HepG2 (cell line): Measurements from ENCODE around the gene EIF5. TPM values are rescaled to one million over a fixed set of nuclear protein-coding genes. Genes with fewer than 3 reads are reported as not detected.

Source experiments
- ATAD3A ChIP-seq: sonication (generic); formaldehyde crosslinking; IDR thresholded peaks from 2 replicates; pipeline ENCODE4 v1.4.0; 2020; ENCODE audit warnings: missing genetic modification reagents
- CHCHD3 ChIP-seq: sonication (generic); formaldehyde crosslinking; IDR thresholded peaks from 2 replicates; pipeline ENCODE4 v1.8.0; 2022; ENCODE audit warnings: mild to moderate bottlenecking, missing genetic modification reagents, moderate library complexity
- HNRNPUL1 ChIP-seq: fragments of 200-400 bp; formaldehyde crosslinking; IDR thresholded peaks from 2 replicates; pipeline ENCODE4 v1.6.1; 2017; ENCODE audit warnings: low read depth, mild to moderate bottlenecking, low read length, moderate library complexity
- KLF6 ChIP-seq: IDR thresholded peaks from 2 replicates; pipeline ENCODE4 v1.8.0; 2016; ENCODE audit warnings: missing biosample characterization, missing genetic modification reagents
- MAFG ChIP-seq: sonication (generic); formaldehyde crosslinking; IDR thresholded peaks from 2 replicates; pipeline ENCODE4 v1.5.1; 2020; ENCODE audit warnings: mild to moderate bottlenecking, missing genetic modification reagents
- MZF1 ChIP-seq: sonication (generic); formaldehyde crosslinking; IDR thresholded peaks from 2 replicates; pipeline ENCODE4 v1.8.1; 2023; ENCODE audit warnings: mild to moderate bottlenecking, missing genetic modification reagents, borderline replicate concordance
- NFRKB ChIP-seq: fragments of 450-650 bp; IDR thresholded peaks from 2 replicates; pipeline ENCODE4 v1.6.1; 2017
- NFYC ChIP-seq: IDR thresholded peaks from 2 replicates; pipeline ENCODE4 v1.6.1; 2016; ENCODE audit warnings: missing genetic modification reagents, missing compliant biosample characterization
- PRMT3 ChIP-seq: sonication (generic); formaldehyde crosslinking; IDR thresholded peaks from 2 replicates; pipeline ENCODE4 v1.8.1; 2022; ENCODE audit warnings: low read depth, mild to moderate bottlenecking, moderate library complexity, missing genetic modification reagents, borderline replicate concordance
- RAD21 ChIP-seq: fragments of 450-650 bp; formaldehyde crosslinking; IDR thresholded peaks from 2 replicates; pipeline ENCODE4 v1.5.0; 2020; ENCODE audit warnings: mild to moderate bottlenecking
- RBFOX2 ChIP-seq: fragments of 200-400 bp; formaldehyde crosslinking; IDR thresholded peaks from 2 replicates; pipeline ENCODE4 v1.6.1; 2017; ENCODE audit warnings: low read depth, mild to moderate bottlenecking, low read length
- THYN1 ChIP-seq: sonication (generic); formaldehyde crosslinking; IDR thresholded peaks from 2 replicates; pipeline ENCODE4 v1.8.1; 2023; ENCODE audit warnings: low read depth, mild to moderate bottlenecking, moderate library complexity, missing genetic modification reagents, borderline replicate concordance
- XBP1 ChIP-seq: sonication (generic); formaldehyde crosslinking; IDR thresholded peaks from 2 replicates; pipeline ENCODE4 v1.5.0; 2020; ENCODE audit warnings: missing genetic modification reagents
- ZBTB21 ChIP-seq: sonication (generic); formaldehyde crosslinking; IDR thresholded peaks from 2 replicates; pipeline ENCODE4 v1.4.0; 2020; ENCODE audit warnings: missing genetic modification reagents
- ZNF12 ChIP-seq: sonication (generic); formaldehyde crosslinking; IDR thresholded peaks from 2 replicates; pipeline ENCODE4 v1.5.0; 2020; ENCODE audit warnings: missing genetic modification reagents
- ZNF121 ChIP-seq: sonication (generic); formaldehyde crosslinking; IDR thresholded peaks from 2 replicates; pipeline ENCODE4 v1.5.0; 2020; ENCODE audit warnings: mild to moderate bottlenecking, missing genetic modification reagents
- ZNF3 ChIP-seq: IDR thresholded peaks from 2 replicates; pipeline ENCODE4 v1.7.0; 2017; ENCODE audit warnings: inconsistent platforms
- ZNF496 ChIP-seq: sonication (generic); formaldehyde crosslinking; IDR thresholded peaks from 2 replicates; pipeline ENCODE4 v1.8.1; 2023; ENCODE audit warnings: mild to moderate bottlenecking, moderate library complexity, missing genetic modification reagents; ENCODE audit not compliant: insufficient replicate concordance
- ZNF549 ChIP-seq: sonication (generic); formaldehyde crosslinking; IDR thresholded peaks from 2 replicates; pipeline ENCODE4 v1.5.0; 2020; ENCODE audit warnings: missing genetic modification reagents
- ZNF773 ChIP-seq: sonication (generic); formaldehyde crosslinking; IDR thresholded peaks from 2 replicates; pipeline ENCODE4 v1.4.0; 2020; ENCODE audit warnings: missing genetic modification reagents, borderline replicate concordance
- ZNF879 ChIP-seq: sonication (generic); formaldehyde crosslinking; IDR thresholded peaks from 2 replicates; pipeline ENCODE4 v1.8.1; 2023; ENCODE audit warnings: missing genetic modification reagents
- ZSCAN30 ChIP-seq: sonication (generic); formaldehyde crosslinking; IDR thresholded peaks from 2 replicates; pipeline ENCODE4 v1.5.0; 2020; ENCODE audit warnings: mild to moderate bottlenecking, missing genetic modification reagents
- polyA plus RNA-seq, 8 experiments: library from polyadenylated mRNA; depleted of rRNA in 3 of 8; stranded (reverse) in 7 of 8; unstranded in 1 of 8; fragments of >200 nt; fragmentation: Illumina TruSeq in 4 of 8; extraction: Trizol in 4 of 8; gene quantifications; 2 replicates each; pipeline versions ENCODE4 v1.2.1 to v1.2.3, GENCODE V29; 2011 to 2016; ENCODE audit warnings: low read depth in 4 of 8, missing spikeins in 1 of 8, mixed read lengths in 1 of 8; ENCODE audit not compliant: insufficient read depth in 1 of 8
- total RNA-seq, 5 experiments: library from RNA; depleted of rRNA; stranded (reverse); fragments of >200 nt; fragmentation: Illumina TruSeq; extraction: Trizol; gene quantifications; 2 replicates each; pipeline ENCODE4 v1.2.3, GENCODE V29; 2016; ENCODE audit warnings: low read depth in 1 of 5
- TF ChIP-seq, protein P1 (sequence below): sonication (generic); formaldehyde crosslinking; IDR thresholded peaks from 2 replicates; pipeline ENCODE4 v1.4.0; 2020; ENCODE audit warnings: missing genetic modification reagents
- TF ChIP-seq, protein P2 (sequence below): sonication (generic); formaldehyde crosslinking; IDR thresholded peaks from 2 replicates; pipeline ENCODE4 v1.5.1; 2020; ENCODE audit warnings: missing genetic modification reagents, mild to moderate bottlenecking, borderline replicate concordance
- TF ChIP-seq, protein P3 (sequence below): sonication (generic); formaldehyde crosslinking; IDR thresholded peaks from 2 replicates; pipeline ENCODE4 v1.5.0; 2020; ENCODE audit warnings: missing genetic modification reagents
- TF ChIP-seq, protein P4 (sequence below): IDR thresholded peaks from 2 replicates; pipeline ENCODE4 v1.6.1; 2016; ENCODE audit warnings: control low read depth

EIF5 gene
- total and polyA plus RNA-seq, 2 of the 13 experiments (the other 11 are each of a cell fraction or from before 2014, with no cell fraction given): 189 to 281 TPM

DNA sequence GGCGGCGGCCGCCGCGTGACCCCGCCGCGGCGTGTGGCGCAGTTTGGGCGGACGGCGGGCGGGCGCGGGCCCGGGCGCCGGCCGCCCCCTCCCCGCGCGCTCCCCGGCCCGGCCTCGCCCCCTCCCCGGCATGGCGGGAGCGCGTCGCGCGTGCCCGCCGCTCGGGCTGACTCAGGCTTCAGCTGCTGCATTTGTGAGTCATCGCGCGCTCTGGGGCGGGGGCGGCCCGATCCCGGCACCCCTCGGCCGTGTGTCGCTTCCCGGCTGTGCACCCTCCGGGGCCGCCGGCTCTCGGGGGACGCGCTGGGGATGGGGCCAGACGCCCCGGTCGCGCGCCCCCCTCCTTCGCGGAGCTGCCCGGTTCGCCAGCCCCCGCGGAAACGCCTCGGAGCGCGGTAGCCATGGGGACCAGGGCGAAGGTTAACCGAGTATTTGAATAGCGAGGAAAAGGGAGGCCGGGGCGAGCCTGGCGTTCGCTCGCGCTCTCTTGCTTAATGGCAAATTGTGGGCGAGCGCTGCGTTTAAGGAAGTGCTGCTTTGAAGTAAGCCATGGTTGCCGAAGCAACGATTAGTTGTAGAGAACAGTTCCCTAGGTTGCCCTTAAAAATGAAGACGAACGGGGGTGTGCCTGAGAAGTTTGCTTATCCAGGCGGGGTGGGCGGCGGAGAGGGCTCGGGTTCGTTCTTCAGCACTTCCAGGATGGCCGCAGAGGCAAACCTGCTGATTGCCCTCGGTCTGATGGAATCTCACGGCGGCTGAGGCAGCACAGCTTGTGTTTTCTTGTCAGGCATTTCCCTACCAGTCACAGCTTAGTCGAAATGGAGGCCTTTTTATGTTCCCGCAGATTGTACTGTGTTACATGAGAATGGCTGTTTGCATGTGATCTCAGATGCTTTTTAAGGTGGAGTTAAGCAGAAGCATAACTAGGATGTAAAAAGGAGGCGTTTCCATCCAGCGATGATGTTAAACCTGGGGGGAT lies 896 bp downstream of the EIF5 start (continued):
- TF ChIP-seq, protein P1, sequence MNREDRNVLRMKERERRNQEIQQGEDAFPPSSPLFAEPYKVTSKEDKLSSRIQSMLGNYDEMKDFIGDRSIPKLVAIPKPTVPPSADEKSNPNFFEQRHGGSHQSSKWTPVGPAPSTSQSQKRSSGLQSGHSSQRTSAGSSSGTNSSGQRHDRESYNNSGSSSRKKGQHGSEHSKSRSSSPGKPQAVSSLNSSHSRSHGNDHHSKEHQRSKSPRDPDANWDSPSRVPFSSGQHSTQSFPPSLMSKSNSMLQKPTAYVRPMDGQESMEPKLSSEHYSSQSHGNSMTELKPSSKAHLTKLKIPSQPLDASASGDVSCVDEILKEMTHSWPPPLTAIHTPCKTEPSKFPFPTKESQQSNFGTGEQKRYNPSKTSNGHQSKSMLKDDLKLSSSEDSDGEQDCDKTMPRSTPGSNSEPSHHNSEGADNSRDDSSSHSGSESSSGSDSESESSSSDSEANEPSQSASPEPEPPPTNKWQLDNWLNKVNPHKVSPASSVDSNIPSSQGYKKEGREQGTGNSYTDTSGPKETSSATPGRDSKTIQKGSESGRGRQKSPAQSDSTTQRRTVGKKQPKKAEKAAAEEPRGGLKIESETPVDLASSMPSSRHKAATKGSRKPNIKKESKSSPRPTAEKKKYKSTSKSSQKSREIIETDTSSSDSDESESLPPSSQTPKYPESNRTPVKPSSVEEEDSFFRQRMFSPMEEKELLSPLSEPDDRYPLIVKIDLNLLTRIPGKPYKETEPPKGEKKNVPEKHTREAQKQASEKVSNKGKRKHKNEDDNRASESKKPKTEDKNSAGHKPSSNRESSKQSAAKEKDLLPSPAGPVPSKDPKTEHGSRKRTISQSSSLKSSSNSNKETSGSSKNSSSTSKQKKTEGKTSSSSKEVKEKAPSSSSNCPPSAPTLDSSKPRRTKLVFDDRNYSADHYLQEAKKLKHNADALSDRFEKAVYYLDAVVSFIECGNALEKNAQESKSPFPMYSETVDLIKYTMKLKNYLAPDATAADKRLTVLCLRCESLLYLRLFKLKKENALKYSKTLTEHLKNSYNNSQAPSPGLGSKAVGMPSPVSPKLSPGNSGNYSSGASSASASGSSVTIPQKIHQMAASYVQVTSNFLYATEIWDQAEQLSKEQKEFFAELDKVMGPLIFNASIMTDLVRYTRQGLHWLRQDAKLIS (CRISPR knock-in tag): no peak
- TF ChIP-seq ZNF549 (CRISPR knock-in tag) (no peak), ZNF773 (no peak), MAFG (CRISPR knock-in tag) (no peak), NFYC (no peak), KLF6 (CRISPR knock-in tag) (no peak), RBFOX2 (no peak), ZBTB21 (CRISPR knock-in tag) (no peak), ZNF121 (CRISPR knock-in tag) (no peak), ATAD3A (no peak), MZF1 (CRISPR knock-in tag) (no peak), RAD21 (CRISPR knock-in tag) (0 out of 2 replicates have a peak, but pooled peaks have one; percentile 11), ZNF496 (no peak), CHCHD3 (no peak), XBP1 (no peak), ZNF3 (CRISPR knock-in tag) (no peak), HNRNPUL1 (no peak), ZNF879 (no peak), NFRKB (no peak), THYN1 (no peak), PRMT3 (CRISPR knock-in tag) (no peak), ZSCAN30 (no peak), ZNF12 (no peak)
- TF ChIP-seq, protein P2, sequence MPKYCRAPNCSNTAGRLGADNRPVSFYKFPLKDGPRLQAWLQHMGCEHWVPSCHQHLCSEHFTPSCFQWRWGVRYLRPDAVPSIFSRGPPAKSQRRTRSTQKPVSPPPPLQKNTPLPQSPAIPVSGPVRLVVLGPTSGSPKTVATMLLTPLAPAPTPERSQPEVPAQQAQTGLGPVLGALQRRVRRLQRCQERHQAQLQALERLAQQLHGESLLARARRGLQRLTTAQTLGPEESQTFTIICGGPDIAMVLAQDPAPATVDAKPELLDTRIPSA (CRISPR knock-in tag): no peak
- TF ChIP-seq, protein P3, sequence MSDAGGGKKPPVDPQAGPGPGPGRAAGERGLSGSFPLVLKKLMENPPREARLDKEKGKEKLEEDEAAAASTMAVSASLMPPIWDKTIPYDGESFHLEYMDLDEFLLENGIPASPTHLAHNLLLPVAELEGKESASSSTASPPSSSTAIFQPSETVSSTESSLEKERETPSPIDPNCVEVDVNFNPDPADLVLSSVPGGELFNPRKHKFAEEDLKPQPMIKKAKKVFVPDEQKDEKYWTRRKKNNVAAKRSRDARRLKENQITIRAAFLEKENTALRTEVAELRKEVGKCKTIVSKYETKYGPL (CRISPR knock-in tag): no peak
- TF ChIP-seq, protein P4, sequence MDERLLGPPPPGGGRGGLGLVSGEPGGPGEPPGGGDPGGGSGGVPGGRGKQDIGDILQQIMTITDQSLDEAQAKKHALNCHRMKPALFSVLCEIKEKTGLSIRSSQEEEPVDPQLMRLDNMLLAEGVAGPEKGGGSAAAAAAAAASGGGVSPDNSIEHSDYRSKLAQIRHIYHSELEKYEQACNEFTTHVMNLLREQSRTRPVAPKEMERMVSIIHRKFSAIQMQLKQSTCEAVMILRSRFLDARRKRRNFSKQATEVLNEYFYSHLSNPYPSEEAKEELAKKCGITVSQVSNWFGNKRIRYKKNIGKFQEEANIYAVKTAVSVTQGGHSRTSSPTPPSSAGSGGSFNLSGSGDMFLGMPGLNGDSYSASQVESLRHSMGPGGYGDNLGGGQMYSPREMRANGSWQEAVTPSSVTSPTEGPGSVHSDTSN (CRISPR knock-in tag): no peak
